ENCODE data around the gene TUBB1.
A peak's percentile ranks its signal among the peaks of the same experiment; 100 is the strongest.

TUBB1 gene

GRCh38 chr20:59026904-59027740, 7.9 kb downstream of the TUBB1 start:
- no peak overlapping the region for H3K9ac ChIP-seq (ENCODE audit: insufficient read length)
- no peaks in the 10 kb centered on the region for H3K9me3 ChIP-seq (ENCODE audit: low read depth, low read length)
- no peak overlapping the region for H3K27ac ChIP-seq
- DNase-seq (ENCODE audit: low read depth, low spot score), result no peak
- no peak overlapping the region for H3K4me3 ChIP-seq
- H3K36me3 ChIP-seq (ENCODE audit: insufficient read depth, low read length), result peaks cover 89% of the 10 kb centered on the region
- TF ChIP-seq FOXP2 (optimal IDR thresholded peaks at IDR 0.05; ENCODE audit: control extremely low read depth, extremely low read length, insufficient read depth) (no peak), EZH2 (IDR thresholded peaks at IDR 0.05) (no peak), POLR2AphosphoS5 (IDR thresholded peaks at IDR 0.05; ENCODE audit: borderline replicate concordance, low read depth, low read length) (no peak)

- Histone ChIP-seq H3K4me3 (no peak overlapping the region), H3K9me3 (ENCODE audit: low read depth, low read length) (no peaks in the 10 kb centered on the region), H3K27ac (no peak overlapping the region), H3K36me3 (ENCODE audit: insufficient read depth, low read length) (peaks cover 83% of the 10 kb centered on the region), H3K9ac (ENCODE audit: insufficient read length) (peak overlapping the region; percentile 35)
- no peak for DNase-seq (ENCODE audit: low read depth, low spot score)
- no peak for TF ChIP-seq POLR2AphosphoS5 (IDR thresholded peaks at IDR 0.05; ENCODE audit: borderline replicate concordance, low read depth, low read length)
- TF ChIP-seq FOXP2 (optimal IDR thresholded peaks at IDR 0.05; ENCODE audit: control extremely low read depth, extremely low read length, insufficient read depth), result no peak
- no peak for TF ChIP-seq EZH2 (IDR thresholded peaks at IDR 0.05)
These were observed 8.6 kb downstream of the TUBB1 start for GRCh38 chr20:59027741-59028320.

- Histone ChIP-seq H3K9ac (ENCODE audit: insufficient read length) (peak overlapping the region; percentile 94), H3K4me3 (no peak overlapping the region; the same call in 1 of the 2 replicates), H3K9me3 (ENCODE audit: low read depth, low read length) (no peaks in the 10 kb centered on the region), H3K36me3 (ENCODE audit: insufficient read depth, low read length) (peaks cover 77% of the 10 kb centered on the region), H3K27ac (no peak overlapping the region)
- TF ChIP-seq FOXP2 (optimal IDR thresholded peaks at IDR 0.05; ENCODE audit: control extremely low read depth, extremely low read length, insufficient read depth) (no peak), EZH2 (IDR thresholded peaks at IDR 0.05) (no peak), POLR2AphosphoS5 (IDR thresholded peaks at IDR 0.05; ENCODE audit: borderline replicate concordance, low read depth, low read length) (no peak)
- DNase-seq (ENCODE audit: low read depth, low spot score), result no peak
These were observed 9.6 kb downstream of the TUBB1 start for GRCh38 chr20:59028812-59029211.

- peak overlapping the region; percentile 91 for H3K4me3 ChIP-seq
- no peak for DNase-seq (ENCODE audit: low read depth, low spot score)
- H3K27ac ChIP-seq, result no peak overlapping the region
- H3K36me3 ChIP-seq (ENCODE audit: insufficient read depth, low read length), result peaks cover 75% of the 10 kb centered on the region
- TF ChIP-seq FOXP2 (optimal IDR thresholded peaks at IDR 0.05; ENCODE audit: control extremely low read depth, extremely low read length, insufficient read depth), result no peak
- no peak for TF ChIP-seq EZH2 (IDR thresholded peaks at IDR 0.05)
- TF ChIP-seq POLR2AphosphoS5 (IDR thresholded peaks at IDR 0.05; ENCODE audit: borderline replicate concordance, low read depth, low read length), result no peak
- peak overlapping the region; percentile 94 for H3K9ac ChIP-seq (ENCODE audit: insufficient read length)
- no peaks in the 10 kb centered on the region for H3K9me3 ChIP-seq (ENCODE audit: low read depth, low read length)
These were observed 11.8 kb downstream of the TUBB1 start for GRCh38 chr20:59030911-59031563.

- Histone ChIP-seq H3K36me3 (ENCODE audit: insufficient read depth, low read length) (peaks cover 75% of the 10 kb centered on the region), H3K4me3 (peak overlapping the region; percentile 91), H3K27ac (peak overlapping the region; percentile 50), H3K9me3 (ENCODE audit: low read depth, low read length) (no peaks in the 10 kb centered on the region), H3K9ac (ENCODE audit: insufficient read length) (peak overlapping the region; percentile 94)
- TF ChIP-seq EZH2 (IDR thresholded peaks at IDR 0.05) (no peak), POLR2AphosphoS5 (IDR thresholded peaks at IDR 0.05; ENCODE audit: borderline replicate concordance, low read depth, low read length) (no peak), FOXP2 (optimal IDR thresholded peaks at IDR 0.05; ENCODE audit: control extremely low read depth, extremely low read length, insufficient read depth) (no peak)
- DNase-seq (ENCODE audit: low read depth, low spot score), result no peak
These were observed 12.4 kb downstream of the TUBB1 start for GRCh38 chr20:59031564-59032022.

GRCh38 chr20:59032023-59032712, 12.9 kb downstream of the TUBB1 start, which contains the start of gene ATP5F1E:
Gene ATP5F1E (minus strand): TSS chr20:59032335. CDS start chr20:59032251, 84 bp downstream.
- TF ChIP-seq FOXP2 (optimal IDR thresholded peaks at IDR 0.05; ENCODE audit: control extremely low read depth, extremely low read length, insufficient read depth), result peak; percentile 28
- no peak for TF ChIP-seq EZH2 (IDR thresholded peaks at IDR 0.05)
- TF ChIP-seq POLR2AphosphoS5 (IDR thresholded peaks at IDR 0.05; ENCODE audit: borderline replicate concordance, low read depth, low read length), result peak; percentile 95
- no peak for DNase-seq (ENCODE audit: low read depth, low spot score)
- peaks cover 75% of the 10 kb centered on the region for H3K36me3 ChIP-seq (ENCODE audit: insufficient read depth, low read length)
- H3K4me3 ChIP-seq, result peak within 1 kb of the TSS; percentile 91
- H3K9ac ChIP-seq (ENCODE audit: insufficient read length), result peak within 1 kb of the TSS; percentile 94
- H3K9me3 ChIP-seq (ENCODE audit: low read depth, low read length), result no peaks in the 10 kb centered on the region
- peak within 1 kb of the TSS; percentile 64 for H3K27ac ChIP-seq

GRCh38 chr20:59032713-59033059, 13.5 kb downstream of the TUBB1 start:
- H3K9me3 ChIP-seq (ENCODE audit: low read depth, low read length), result no peaks in the 10 kb centered on the region
- peak overlapping the region; percentile 83 for H3K9ac ChIP-seq (ENCODE audit: insufficient read length)
- peaks cover 75% of the 10 kb centered on the region for H3K36me3 ChIP-seq (ENCODE audit: insufficient read depth, low read length)
- H3K27ac ChIP-seq, result peak overlapping the region; percentile 64
- H3K4me3 ChIP-seq, result peak overlapping the region; percentile 91
- TF ChIP-seq EZH2 (IDR thresholded peaks at IDR 0.05) (no peak), FOXP2 (optimal IDR thresholded peaks at IDR 0.05; ENCODE audit: control extremely low read depth, extremely low read length, insufficient read depth) (no peak), POLR2AphosphoS5 (IDR thresholded peaks at IDR 0.05; ENCODE audit: borderline replicate concordance, low read depth, low read length) (no peak)
- DNase-seq (ENCODE audit: low read depth, low spot score), result no peak
